HG02840 (cell line): ENCODE measurements around the gene CD4.
A peak's percentile ranks its signal among the peaks of the same experiment; 100 is the strongest.

Experiments used
- ATAC-seq: cut with Tn5 transposase; IDR thresholded peaks from one replicate; pipeline ENCODE4 v1.9.1; 2021; ENCODE audit warnings: mild to moderate bottlenecking, moderate library complexity, moderate number of reproducible peaks; ENCODE audit not compliant: unreplicated experiment, low FRiP score

The CD4 gene

DNA sequence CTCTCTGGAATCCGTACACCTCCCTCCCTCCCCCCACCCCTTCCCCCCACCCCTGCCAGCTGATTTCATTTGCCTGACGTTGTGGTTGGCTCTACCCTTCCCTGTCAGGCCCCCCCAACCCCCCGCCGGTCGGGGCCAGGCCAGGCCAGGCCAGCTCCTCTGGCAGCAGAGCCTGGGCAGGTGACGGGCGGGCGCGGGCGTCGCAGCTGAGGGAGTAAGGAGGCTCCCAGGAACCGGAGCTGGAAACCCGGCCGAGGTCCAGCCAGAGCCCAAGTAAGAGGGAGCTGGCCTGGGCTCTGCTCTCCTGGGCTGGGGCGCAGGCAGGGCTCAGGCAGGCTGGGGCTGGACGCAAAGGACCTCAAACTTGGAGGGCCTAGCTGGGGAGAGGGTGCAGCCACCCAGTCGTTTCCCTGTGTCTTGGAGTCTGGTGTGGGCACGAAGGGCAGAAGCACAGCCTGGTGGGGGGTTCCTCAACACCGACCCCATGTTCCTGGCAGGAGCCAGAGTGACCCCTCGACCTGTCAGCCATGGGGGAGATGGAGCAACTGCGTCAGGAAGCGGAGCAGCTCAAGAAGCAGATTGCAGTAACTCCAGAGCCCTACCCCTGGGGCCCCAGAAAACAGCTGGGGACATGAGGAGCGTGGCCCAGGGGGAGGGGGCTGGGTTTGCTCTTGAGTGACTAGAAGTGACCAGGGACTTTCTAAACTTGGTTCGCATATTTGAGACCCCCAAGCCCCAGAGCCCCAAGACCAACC is 51.6 kb downstream of the CD4 start, which contains the start of gene GNB3:
Gene GNB3, plus strand, starts transcription at position 165 of the 755 bp plus-strand sequence. Its CDS starts 363 bp downstream, at position 528.
- ATAC-seq = no peak

DNA sequence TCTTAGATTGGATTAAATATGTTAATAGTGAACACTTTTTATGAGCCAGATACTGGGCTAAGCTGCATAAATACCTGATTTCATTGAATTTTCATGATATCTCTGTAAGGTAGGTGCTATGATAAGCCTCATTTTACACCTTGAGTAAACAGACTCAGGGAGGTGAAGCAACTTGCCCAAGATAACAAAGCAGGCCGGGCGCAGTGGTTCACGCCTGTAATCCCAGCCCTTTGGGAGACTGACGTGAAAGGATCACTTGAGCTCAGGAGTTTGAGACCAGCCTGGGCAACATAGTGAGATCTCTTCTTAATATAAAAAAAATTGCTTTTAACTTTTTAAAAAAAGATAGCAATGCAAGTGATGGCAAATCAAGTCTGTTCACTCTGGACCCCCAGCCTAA is 52.7 kb downstream of the CD4 start:
- no peak for ATAC-seq

DNA sequence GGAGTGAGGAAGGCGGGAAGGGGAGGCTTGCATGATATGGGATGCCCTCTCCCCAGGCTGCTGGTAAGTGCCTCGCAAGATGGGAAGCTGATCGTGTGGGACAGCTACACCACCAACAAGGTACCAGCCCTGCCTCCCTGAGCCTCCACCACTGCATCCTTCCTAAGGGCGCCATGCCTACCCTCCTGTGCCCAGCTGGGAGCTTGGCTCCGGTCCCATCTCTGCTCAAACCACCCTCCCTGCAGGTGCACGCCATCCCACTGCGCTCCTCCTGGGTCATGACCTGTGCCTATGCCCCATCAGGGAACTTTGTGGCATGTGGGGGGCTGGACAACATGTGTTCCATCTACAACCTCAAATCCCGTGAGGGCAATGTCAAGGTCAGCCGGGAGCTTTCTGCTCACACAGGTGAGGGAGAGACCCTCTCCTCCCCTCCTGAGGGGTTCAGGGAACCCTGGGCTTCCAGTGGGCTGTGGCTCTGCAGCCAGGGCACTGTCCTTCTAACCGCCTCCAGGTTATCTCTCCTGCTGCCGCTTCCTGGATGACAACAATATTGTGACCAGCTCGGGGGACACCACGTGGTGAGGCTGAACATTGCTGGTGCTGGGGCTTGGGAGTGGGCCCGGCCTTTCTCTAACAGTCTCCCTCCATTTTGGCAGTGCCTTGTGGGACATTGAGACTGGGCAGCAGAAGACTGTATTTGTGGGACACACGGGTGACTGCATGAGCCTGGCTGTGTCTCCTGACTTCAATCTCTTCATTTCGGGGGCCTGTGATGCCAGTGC is 54.0 kb downstream of the CD4 start:
- ATAC-seq = no peak

DNA sequence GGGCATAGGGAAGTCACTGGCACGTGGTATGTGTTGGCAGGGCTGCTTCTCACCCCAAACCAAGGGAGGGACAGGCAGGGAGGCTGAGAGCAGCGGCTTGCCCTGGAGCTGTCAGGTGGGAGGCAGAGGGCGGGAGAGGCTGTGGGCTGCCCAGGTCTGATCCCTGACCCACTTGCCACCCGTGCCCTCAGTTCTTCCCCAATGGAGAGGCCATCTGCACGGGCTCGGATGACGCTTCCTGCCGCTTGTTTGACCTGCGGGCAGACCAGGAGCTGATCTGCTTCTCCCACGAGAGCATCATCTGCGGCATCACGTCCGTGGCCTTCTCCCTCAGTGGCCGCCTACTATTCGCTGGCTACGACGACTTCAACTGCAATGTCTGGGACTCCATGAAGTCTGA is 56.1 kb downstream of the CD4 start:
- no peak for ATAC-seq

DNA sequence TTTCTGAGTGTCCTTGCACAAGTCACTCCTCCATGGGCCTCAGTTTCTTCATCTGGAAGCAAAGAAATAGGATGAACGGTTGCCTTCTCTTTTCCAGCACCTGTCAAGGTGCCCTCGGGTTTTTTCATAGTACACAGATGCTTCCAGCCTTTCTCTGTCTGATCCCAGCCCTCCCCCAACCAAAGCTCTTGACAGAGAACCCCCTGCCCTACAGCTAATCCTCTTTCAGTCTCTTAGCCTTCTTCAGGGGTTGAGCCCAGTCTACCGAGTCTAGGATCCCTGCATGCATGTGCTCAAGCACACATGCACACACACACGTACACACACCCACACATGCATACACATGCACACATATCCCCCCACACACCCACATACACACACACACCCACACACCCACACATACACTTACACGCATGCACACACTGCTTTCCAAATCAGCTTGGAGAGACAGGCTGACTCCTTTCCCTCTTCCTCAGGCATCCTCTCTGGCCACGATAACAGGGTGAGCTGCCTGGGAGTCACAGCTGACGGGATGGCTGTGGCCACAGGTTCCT is 57.1 kb downstream of the CD4 start:
- no peak for ATAC-seq

DNA sequence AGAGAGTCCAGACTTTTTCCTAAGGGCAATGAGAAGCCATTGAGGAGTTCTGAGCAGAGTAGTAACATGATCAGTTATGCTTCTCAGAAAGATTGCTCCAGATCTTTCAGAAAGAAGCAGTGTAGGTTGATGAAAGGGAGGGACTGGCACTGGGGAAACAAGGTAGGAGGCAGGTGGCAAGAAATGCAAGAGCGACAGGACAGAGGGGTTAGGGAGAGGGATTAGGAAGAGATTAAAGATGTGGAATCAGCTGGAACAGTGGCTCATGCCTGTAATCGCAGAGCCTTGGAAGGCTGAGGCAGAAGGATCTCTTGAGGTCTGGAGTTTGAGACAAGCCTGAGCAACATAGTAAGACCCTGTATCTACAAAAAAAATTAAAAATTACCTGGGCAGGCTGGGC is 58.3 kb downstream of the CD4 start:
- no peak for ATAC-seq

DNA sequence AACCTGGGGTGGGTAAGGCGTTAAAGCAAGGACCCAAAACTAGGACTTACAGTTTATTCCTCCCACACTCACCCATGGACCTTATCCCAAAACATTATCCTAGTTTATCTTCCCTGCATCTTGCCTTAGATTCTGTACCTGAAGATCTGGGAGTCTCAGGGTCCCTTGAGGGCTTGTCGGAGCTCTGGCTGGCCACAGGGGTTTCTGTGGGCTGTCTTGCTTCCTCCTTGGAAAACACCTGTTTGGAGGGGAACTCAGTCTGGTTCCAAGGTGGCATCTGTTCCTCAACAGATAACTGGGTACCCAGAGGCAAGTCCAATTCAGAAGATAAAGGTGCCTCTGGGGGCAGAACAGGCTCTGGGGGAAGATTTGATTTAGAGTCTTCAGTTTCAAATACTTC is 60.1 kb downstream of the CD4 start:
- no peak for ATAC-seq

DNA sequence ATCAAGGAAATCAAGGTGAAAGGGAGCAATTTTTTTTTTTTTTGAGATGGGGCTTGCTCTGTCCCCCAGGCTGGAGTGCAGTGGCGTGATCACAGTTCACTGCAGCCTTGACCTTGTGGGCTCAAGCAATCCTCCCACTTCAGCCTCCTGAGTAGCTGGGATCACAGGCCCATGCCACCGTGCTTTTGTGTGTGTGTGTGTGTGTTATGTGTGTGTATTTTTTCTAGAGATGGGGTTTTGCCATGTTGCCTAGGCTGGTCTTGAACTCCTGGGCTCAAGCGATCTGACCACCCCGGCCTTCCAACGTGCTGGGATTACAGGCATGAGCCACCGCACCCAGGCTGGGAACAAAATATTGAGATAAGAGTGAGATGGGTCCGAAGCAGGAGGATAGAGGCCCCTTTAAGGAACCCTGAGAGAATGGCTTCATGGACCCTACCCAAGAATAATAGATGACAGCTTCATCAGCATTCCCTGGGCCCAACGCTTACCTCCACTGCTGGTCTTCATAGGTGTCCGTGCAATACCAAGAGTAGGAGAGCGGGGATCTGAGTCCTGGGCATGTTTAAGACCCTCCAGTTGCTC is 60.7 kb downstream of the CD4 start:
- no peak for ATAC-seq

DNA sequence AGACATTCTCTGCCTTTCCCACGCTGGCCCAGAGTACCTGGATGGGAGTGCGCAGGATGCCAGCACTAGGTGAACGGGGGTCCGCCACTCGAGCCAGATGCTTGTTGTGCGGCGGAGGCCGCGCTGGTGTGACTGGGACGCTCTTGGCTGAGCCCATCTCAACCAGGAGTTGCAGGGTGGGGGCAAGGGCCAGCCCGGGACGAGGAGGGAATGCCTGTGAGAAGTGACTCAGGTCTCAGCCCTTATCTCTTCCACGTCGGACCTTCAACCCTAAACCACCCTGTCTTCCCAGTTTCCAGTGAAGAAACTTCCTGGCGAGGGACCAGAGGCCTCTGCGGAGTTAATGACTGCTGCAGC is 61.4 kb downstream of the CD4 start:
- no peak for ATAC-seq

DNA sequence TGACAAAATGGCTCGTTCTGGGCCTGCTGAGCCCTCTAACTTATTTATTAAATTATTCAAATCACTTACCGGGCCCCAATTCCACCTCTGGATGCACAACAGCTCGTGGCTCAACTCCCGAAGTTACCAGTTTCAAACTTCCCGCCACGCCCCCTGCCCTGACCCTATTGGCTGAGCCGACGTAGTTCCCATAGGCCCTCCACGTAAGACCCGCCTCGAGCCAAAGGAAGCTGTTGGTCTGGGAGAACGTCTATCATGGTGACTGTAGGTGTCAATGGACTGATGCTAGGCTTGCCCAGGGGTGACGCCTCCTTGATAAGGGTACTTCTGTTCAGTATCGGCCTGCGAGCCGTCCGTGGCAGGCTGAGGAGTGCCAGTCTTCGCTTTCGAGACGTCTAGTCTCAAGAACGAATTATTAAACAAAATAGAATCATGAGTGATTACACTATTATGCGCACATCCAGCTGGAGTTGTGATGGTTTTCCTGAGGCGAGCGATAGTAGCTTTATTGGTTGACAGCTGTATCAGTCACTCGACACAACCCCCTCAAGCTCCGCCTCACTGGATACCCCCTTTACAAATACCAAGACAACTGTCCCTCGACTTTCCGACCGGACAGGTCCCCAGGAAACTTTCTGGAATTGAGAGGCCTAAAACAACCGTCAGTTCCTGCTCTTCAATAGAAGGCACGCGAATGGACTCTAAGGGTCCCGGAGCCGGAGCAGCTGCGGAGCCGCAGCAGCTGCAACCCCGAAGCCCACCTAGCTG is 62.0 kb downstream of the CD4 start, which contains the start of gene CDCA3:
Gene CDCA3, minus strand, starts transcription at position 134 of the 768 bp plus-strand sequence. CDS start 334 bp downstream, outside the sequence.
- peak; percentile 46 for ATAC-seq

DNA sequence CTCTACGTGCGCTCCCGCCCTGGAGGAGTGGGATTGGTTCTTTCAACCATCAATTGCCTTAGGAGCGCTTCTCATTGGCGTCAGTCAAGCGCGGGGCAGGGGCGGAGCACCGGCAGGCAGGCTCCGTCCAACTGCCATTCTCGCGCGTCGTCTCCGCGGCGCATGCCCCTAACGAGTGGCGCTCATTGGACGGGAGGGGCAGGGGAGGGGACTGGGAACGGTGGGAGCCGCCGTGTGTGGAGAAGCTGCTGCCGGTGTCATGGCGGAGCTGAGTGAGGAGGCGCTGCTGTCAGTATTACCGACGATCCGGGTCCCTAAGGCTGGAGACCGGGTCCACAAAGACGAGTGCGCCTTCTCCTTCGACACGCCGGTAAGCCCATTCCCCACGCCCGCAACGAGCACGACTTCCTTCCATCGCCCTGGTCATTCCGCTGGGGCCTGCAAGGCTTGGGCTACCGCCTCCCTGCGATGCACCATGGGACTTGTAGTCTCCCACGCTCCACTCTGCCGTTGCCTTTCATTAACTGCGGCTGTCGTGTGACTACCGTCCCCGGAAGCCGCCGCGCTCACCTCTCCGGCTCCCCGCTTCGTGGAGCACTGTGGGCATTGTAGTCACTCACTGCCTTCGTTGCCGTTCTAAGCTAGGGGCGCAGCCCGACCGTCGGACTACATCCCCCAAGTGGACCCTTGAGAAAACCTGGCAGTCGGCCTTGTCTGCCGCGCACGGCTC is 62.8 kb downstream of the CD4 start, which contains the start of gene USP5:
Gene USP5, plus strand, starts transcription at position 230 of the 730 bp plus-strand sequence. Its CDS starts 30 bp downstream, at position 260.
- peak; percentile 77 for ATAC-seq

DNA sequence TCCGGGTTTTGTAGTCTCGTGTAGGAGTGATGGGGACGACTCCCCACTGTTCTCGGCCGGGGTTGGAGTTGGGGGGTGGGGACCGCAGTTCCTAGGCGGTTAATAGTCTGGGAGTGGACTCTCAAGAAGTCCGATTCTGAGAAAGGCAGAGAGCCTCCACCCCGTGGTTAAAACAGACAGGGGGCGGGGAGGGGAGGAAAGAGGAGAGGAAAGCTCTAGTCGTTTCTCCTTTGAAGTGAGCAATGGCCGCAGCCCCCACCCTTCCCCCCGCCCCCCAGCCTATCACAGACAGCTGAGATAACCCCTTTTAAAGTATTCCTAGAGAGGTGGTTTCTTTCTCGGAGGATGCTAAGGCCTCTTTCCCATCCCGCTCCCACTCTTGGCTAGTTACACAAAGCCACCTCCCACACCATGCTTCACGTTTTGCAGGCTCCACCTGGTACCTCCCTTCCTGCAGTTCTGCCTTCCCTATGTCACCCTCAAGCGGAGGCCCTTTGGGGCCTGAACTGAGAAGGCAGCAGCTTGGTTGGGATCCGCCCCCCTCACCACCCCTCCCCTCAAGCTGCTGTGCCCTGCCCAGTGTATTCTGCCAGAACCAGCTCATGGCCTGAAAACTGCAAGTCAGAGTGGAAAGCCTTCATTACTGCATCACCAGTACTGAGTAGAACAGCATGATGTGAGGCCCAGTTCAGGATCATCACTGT is 63.5 kb downstream of the CD4 start:
- no peak for ATAC-seq

DNA sequence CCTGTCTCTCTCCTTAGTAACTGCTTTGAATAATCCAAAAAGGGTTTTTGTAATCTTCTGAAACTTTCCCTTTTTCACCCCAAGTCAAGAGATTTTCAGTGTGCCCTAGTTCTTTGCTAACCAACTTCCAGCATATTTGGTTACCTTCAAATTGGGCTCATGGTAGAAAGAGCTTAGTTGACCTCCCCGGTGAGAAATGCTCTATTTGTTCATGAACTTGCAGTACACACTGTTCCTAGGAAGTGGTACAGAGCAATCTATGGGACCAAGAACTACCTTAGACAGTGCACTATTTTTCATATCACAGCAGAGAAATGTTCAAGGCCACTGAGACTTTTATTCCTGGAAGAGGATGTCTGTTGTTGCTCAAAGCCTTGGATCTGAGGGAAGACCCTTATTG is 64.3 kb downstream of the CD4 start:
- ATAC-seq = no peak

DNA sequence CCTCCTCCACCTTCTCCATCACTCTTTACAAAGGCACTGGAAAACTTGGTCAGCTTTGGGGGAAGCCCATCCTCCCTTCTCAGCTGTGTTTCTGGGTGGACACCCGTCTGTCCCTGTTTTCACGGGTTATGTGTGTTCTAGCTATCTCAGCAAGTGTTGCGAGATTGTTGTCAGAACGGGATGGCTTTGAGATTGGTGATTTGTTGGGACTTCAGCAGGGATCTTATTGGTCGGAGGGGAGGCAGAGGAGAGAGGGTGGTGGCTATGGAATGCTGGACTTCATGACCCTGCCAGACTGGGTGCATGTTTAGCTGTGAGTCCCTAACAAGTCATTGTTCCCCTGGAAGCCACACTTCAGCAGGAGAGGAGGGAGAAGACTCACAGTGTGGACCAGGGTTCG is 64.7 kb downstream of the CD4 start:
- ATAC-seq = no peak

DNA sequence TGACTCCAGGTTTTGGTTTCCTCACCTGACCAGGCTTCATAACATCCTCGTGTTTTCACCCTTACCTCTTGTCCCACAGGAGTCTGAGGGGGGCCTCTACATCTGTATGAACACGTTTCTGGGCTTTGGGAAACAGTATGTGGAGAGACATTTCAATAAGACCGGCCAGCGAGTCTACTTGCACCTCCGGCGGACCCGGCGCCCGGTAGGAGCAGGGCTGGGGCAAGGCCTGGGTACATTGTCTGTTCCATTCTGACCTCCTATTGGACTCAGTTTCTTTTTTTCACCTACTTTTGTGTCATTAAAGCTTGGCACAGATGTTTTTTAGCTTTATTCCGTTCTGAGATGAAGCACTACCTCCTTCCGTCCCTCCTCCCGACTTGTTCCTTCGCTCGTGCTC is 66.0 kb downstream of the CD4 start:
- no peak for ATAC-seq

DNA sequence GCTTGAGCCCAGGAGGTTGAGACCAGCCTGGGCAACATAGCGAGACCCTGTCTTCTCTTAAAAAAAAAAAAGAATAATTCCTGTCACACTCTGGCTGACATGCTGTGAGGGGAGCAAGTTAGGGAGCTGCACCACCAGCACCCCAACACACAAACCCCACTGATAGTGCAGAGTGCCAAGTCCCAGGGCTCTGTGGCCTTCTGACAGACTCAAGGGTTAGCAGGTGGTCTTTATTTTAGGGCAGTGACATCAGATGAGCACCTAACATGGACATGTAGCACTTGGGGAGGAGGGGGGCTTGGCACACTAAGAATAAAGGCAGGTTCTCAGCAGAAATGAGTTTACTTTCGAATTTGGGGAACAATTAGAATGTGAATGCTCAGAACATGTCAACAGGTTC is 69.5 kb downstream of the CD4 start:
- ATAC-seq = no peak

DNA sequence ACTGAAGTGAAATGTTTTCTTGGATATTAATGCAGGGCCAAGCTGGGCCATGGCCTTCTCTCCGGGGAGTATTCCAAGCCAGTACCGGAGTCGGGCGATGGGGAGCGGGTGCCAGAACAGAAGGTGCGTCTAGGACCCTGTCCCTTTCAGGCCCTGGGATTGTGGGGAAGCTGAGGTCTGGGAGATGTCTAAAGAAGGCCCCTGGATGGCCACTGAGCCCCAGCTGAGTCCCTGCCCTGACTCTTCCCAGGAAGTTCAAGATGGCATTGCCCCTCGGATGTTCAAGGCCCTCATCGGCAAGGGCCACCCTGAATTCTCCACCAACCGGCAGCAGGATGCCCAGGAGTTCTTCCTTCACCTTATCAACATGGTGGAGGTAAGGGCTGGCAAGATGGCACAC is 70.8 kb downstream of the CD4 start:
- ATAC-seq = no peak

DNA sequence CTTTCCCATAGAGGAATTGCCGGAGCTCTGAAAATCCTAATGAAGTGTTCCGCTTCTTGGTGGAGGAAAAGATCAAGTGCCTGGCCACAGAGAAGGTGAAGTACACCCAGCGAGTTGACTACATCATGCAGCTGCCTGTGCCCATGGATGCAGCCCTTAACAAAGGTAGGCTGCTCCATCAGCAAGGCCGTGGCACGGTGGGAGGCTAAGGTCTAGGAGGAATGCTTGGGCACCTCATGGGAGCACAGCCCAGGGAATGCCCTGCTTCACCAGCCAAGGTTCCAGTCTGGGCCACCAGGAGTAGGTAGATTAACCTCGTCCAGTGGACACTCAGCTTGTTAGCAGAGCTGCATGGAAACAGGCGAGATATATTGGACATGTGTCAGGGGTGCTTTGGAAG is 71.6 kb downstream of the CD4 start:
- no peak for ATAC-seq

DNA sequence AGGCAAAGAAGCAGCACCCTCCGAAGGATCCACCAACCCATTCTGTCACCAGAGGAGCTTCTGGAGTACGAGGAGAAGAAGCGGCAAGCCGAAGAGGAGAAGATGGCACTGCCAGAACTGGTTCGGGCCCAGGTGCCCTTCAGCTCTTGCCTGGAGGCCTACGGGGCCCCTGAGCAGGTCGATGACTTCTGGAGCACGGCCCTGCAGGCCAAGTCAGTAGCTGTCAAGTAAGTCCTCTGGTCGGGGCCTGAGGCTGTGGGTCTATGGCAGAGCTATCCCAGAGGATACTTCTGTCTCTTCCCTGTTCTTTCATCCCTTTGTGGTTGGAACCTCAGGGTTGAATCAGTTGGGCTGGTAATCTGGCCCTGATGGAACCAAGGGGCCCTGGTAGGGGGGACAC is 72.1 kb downstream of the CD4 start:
- ATAC-seq = no peak
